ENCODE measurements around the gene GPR162.

The GPR162 gene

GRCh38 chr12:6780573-6780972, 41.0 kb upstream of the GPR162 start:
- H2BK5ac ChIP-seq (ENCODE audit: low read depth, low read length, poor library complexity, severe bottlenecking) = no peak overlapping the region
- H3K4me3 ChIP-seq (ENCODE audit: insufficient read depth in 1 of 2, low read depth in 1 of 2, low read length in 2 of 2) = no peak overlapping the region
- no peak overlapping the region for H4K8ac ChIP-seq (ENCODE audit: low read length)
- WGBS = 80% methylated on average over 3 of the region's 6 CpGs
- no peak overlapping the region for H3K14ac ChIP-seq (ENCODE audit: low read length in 2 of 2)
- DNase-seq = no peak
- no peak overlapping the region for H2AK5ac ChIP-seq (ENCODE audit: low read length, severe bottlenecking)
- H3K23ac ChIP-seq (ENCODE audit: low read length in 2 of 2) = no peak overlapping the region
- H3K9ac ChIP-seq (ENCODE audit: low read length) = no peak overlapping the region
- H3K79me1 ChIP-seq (replicated peaks; ENCODE audit: low read length, poor library complexity, severe bottlenecking) = no peaks in the 10 kb centered on the region
- H2BK120ac ChIP-seq (ENCODE audit: low read depth, low read length) = no peak overlapping the region
- no peak overlapping the region for H2BK15ac ChIP-seq (ENCODE audit: low read depth, poor library complexity, severe bottlenecking)
- no peaks in the 10 kb centered on the region for H3K9me3 ChIP-seq (ENCODE audit: control insufficient read depth, low read length)
- no peaks in the 10 kb centered on the region for H3K36me3 ChIP-seq (ENCODE audit: control insufficient read depth in 1 of 2, insufficient read depth in 2 of 2, low read depth in 1 of 2, low read length in 2 of 2)
- H3K27ac ChIP-seq (ENCODE audit: low read length, poor library complexity, severe bottlenecking) = no peak overlapping the region
- no peak overlapping the region for H2AFZ ChIP-seq (ENCODE audit: low read depth, low read length)
- no peak overlapping the region for H4K91ac ChIP-seq (ENCODE audit: low read length)
- no peak overlapping the region for H3K4me2 ChIP-seq (ENCODE audit: low read length, poor library complexity, severe bottlenecking)
- H2BK12ac ChIP-seq (ENCODE audit: low read length in 2 of 2) = no peak overlapping the region
- H3K27me3 ChIP-seq (ENCODE audit: control insufficient read depth in 1 of 2, insufficient read depth in 1 of 2, low read length in 2 of 2) = peaks cover 8 to 10% of the 10 kb centered on the region in 2 experiments
- no peak overlapping the region for H3K18ac ChIP-seq (ENCODE audit: low read depth in 1 of 2, low read length in 2 of 2)
- H3K4ac ChIP-seq (ENCODE audit: low read depth in 1 of 2, low read length in 2 of 2) = no peak overlapping the region
- peaks cover 10% of the 10 kb centered on the region for H3K4me1 ChIP-seq (ENCODE audit: control insufficient read depth, insufficient read depth, low read depth, low read length)

DNA sequence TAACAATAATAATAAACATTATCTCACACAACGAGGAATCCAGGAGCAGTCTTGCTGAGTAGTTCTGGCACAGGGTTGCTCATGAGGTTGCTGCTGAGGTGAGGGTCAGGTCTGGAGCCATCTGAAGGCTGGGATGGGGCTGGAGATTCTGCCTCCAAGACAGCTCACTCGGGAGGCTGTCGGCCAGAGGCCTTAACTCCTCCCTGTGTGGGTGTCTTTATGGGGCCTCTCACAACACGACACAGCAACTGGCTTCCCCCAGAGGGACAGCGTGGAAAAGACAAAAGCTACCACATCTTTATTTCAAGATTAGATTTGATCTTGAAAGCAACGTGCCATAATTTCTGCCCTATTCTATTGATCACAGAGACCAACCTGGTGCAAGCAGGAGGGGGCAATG, 39.5 kb upstream of the GPR162 start:
- H2BK15ac ChIP-seq (ENCODE audit: low read depth, poor library complexity, severe bottlenecking) = no peak overlapping the region
- H3K27ac ChIP-seq (ENCODE audit: low read length, poor library complexity, severe bottlenecking) = no peak overlapping the region
- H3K4me3 ChIP-seq (ENCODE audit: insufficient read depth in 1 of 2, low read depth in 1 of 2, low read length in 2 of 2) = no peak overlapping the region
- peaks cover 10% of the 10 kb centered on the region for H3K4me1 ChIP-seq (ENCODE audit: control insufficient read depth, insufficient read depth, low read depth, low read length)
- no peaks in the 10 kb centered on the region for H3K79me1 ChIP-seq (replicated peaks; ENCODE audit: low read length, poor library complexity, severe bottlenecking)
- no peak overlapping the region for H3K23ac ChIP-seq (ENCODE audit: low read length in 2 of 2)
- no peaks in the 10 kb centered on the region for H3K9me3 ChIP-seq (ENCODE audit: control insufficient read depth, low read length)
- H3K4ac ChIP-seq (ENCODE audit: low read depth in 1 of 2, low read length in 2 of 2) = no peak overlapping the region
- H4K91ac ChIP-seq (ENCODE audit: low read length) = no peak overlapping the region
- DNase-seq = no peak
- no peak overlapping the region for H3K14ac ChIP-seq (ENCODE audit: low read length in 2 of 2)
- H3K4me2 ChIP-seq (ENCODE audit: low read length, poor library complexity, severe bottlenecking) = no peak overlapping the region
- H3K36me3 ChIP-seq (ENCODE audit: control insufficient read depth in 1 of 2, insufficient read depth in 2 of 2, low read depth in 1 of 2, low read length in 2 of 2) = no peaks in the 10 kb centered on the region
- WGBS = 62% methylated on average over 4 of the region's 6 CpGs
- no peak overlapping the region for H3K18ac ChIP-seq (ENCODE audit: low read depth in 1 of 2, low read length in 2 of 2)
- H2BK5ac ChIP-seq (ENCODE audit: low read depth, low read length, poor library complexity, severe bottlenecking) = no peak overlapping the region
- no peak overlapping the region for H2AK5ac ChIP-seq (ENCODE audit: low read length, severe bottlenecking)
- peak overlapping the region; percentile 15 for H3K9ac ChIP-seq (ENCODE audit: low read length)
- no peak overlapping the region for H4K8ac ChIP-seq (ENCODE audit: low read length)
- H2BK12ac ChIP-seq (ENCODE audit: low read length in 2 of 2) = no peak overlapping the region
- H2BK120ac ChIP-seq (ENCODE audit: low read depth, low read length) = no peak overlapping the region
- no peak overlapping the region for H2AFZ ChIP-seq (ENCODE audit: low read depth, low read length)
- peaks cover 7 to 9% of the 10 kb centered on the region in 2 experiments for H3K27me3 ChIP-seq (ENCODE audit: control insufficient read depth in 1 of 2, insufficient read depth in 1 of 2, low read length in 2 of 2)

DNA sequence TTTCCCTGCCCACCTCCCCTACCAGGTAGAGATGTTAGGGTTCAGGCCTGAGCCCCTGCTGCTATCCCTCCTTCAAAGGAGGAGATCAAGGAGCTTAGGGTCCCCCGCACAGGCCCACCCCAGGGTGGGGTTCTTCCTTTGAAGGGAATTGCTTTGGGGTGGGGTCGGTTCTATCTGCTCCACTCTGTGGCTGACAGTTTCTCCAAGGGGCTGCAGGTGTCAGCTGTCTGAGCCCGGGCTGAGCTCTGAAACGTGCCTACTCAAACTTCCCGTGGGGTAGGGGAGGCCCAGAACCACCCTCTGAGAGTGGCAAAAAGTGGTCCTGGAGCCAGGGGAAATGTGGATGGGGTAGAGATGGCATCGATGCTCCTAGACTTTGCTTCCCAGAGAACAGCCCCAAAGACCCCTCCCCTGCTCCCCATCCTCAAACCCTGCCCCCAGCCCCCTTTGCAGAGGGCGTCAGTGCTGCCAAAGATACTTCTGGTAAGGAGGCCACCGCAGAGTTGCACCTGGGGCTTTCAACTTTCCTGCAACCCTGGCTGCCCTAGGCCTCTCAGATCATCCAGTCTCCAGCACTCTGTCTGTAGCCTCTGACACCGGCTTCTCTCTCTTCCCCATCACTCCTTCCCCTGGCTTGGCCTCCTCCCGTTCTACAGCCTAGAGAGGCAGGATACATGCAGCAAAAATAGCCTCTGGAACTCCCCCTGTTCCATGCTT, 38.6 kb upstream of the GPR162 start:
- Histone ChIP-seq H3K4ac (ENCODE audit: low read depth in 1 of 2, low read length in 2 of 2) (no peak overlapping the region), H3K18ac (ENCODE audit: low read depth in 1 of 2, low read length in 2 of 2) (no peak overlapping the region), H3K4me2 (ENCODE audit: low read length, poor library complexity, severe bottlenecking) (no peak overlapping the region), H4K8ac (ENCODE audit: low read length) (no peak overlapping the region), H3K9me3 (ENCODE audit: control insufficient read depth, low read length) (no peaks in the 10 kb centered on the region), H2AK5ac (ENCODE audit: low read length, severe bottlenecking) (no peak overlapping the region), H2BK120ac (ENCODE audit: low read depth, low read length) (no peak overlapping the region), H2BK12ac (ENCODE audit: low read length in 2 of 2) (no peak overlapping the region), H3K14ac (ENCODE audit: low read length in 2 of 2) (no peak overlapping the region), H3K27me3 (ENCODE audit: control insufficient read depth in 1 of 2, insufficient read depth in 1 of 2, low read length in 2 of 2) (no peaks in the 10 kb centered on the region), H3K4me3 (ENCODE audit: insufficient read depth in 1 of 2, low read depth in 1 of 2, low read length in 2 of 2) (no peak overlapping the region), H4K91ac (ENCODE audit: low read length) (peak overlapping the region; percentile 8), H2BK15ac (ENCODE audit: low read depth, poor library complexity, severe bottlenecking) (no peak overlapping the region), H3K36me3 (ENCODE audit: control insufficient read depth in 1 of 2, insufficient read depth in 2 of 2, low read depth in 1 of 2, low read length in 2 of 2) (no peaks in the 10 kb centered on the region), H2BK5ac (ENCODE audit: low read depth, low read length, poor library complexity, severe bottlenecking) (no peak overlapping the region), H3K27ac (ENCODE audit: low read length, poor library complexity, severe bottlenecking) (no peak overlapping the region), H3K23ac (ENCODE audit: low read length in 2 of 2) (no peak overlapping the region), H3K79me1 (replicated peaks; ENCODE audit: low read length, poor library complexity, severe bottlenecking) (no peaks in the 10 kb centered on the region), H3K4me1 (ENCODE audit: control insufficient read depth, insufficient read depth, low read depth, low read length) (peaks cover 8% of the 10 kb centered on the region), H3K9ac (ENCODE audit: low read length) (no peak overlapping the region), H2AFZ (ENCODE audit: low read depth, low read length) (no peak overlapping the region)
- DNase-seq = no peak
- 84% methylated on average over 8 of the region's 10 CpGs for WGBS

DNA sequence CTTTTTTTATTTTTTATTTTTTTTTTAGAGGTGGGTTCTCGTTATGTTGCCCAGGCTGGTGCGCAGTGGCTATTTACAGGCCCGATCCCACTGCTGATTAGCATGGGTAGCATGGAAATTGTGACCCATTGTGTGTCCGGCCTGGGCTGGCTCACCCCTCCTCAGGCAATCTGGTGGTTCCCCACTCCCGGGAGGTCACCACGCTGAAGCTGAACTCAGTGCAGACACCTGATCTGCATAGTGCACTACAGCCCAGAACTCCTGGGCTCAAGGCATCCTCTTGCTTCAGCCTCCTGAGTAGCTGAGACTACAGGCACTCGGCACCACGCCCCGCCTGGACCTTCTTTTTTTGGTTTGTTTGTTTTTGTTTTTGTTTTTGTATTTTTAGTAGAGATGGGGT, 37.8 kb upstream of the GPR162 start:
- Histone ChIP-seq H2AK5ac (ENCODE audit: low read length, severe bottlenecking) (no peak overlapping the region), H4K8ac (ENCODE audit: low read length) (no peak overlapping the region), H3K4me3 (ENCODE audit: insufficient read depth in 1 of 2, low read depth in 1 of 2, low read length in 2 of 2) (no peak overlapping the region), H2BK120ac (ENCODE audit: low read depth, low read length) (no peak overlapping the region), H3K23ac (ENCODE audit: low read length in 2 of 2) (no peak overlapping the region), H3K4ac (ENCODE audit: low read depth in 1 of 2, low read length in 2 of 2) (no peak overlapping the region), H2BK5ac (ENCODE audit: low read depth, low read length, poor library complexity, severe bottlenecking) (no peak overlapping the region), H2BK15ac (ENCODE audit: low read depth, poor library complexity, severe bottlenecking) (no peak overlapping the region), H2AFZ (ENCODE audit: low read depth, low read length) (no peak overlapping the region), H2BK12ac (ENCODE audit: low read length in 2 of 2) (no peak overlapping the region), H3K27ac (ENCODE audit: low read length, poor library complexity, severe bottlenecking) (no peak overlapping the region), H3K4me1 (ENCODE audit: control insufficient read depth, insufficient read depth, low read depth, low read length) (no peaks in the 10 kb centered on the region), H3K18ac (ENCODE audit: low read depth in 1 of 2, low read length in 2 of 2) (no peak overlapping the region), H3K36me3 (ENCODE audit: control insufficient read depth in 1 of 2, insufficient read depth in 2 of 2, low read depth in 1 of 2, low read length in 2 of 2) (no peaks in the 10 kb centered on the region), H3K9ac (ENCODE audit: low read length) (no peak overlapping the region), H4K91ac (ENCODE audit: low read length) (no peak overlapping the region), H3K9me3 (ENCODE audit: control insufficient read depth, low read length) (no peaks in the 10 kb centered on the region), H3K4me2 (ENCODE audit: low read length, poor library complexity, severe bottlenecking) (no peak overlapping the region), H3K79me1 (replicated peaks; ENCODE audit: low read length, poor library complexity, severe bottlenecking) (no peaks in the 10 kb centered on the region), H3K27me3 (ENCODE audit: control insufficient read depth in 1 of 2, insufficient read depth in 1 of 2, low read length in 2 of 2) (no peaks in the 10 kb centered on the region), H3K14ac (ENCODE audit: low read length in 2 of 2) (no peak overlapping the region)
- 93% methylated on average over 9 of the region's 9 CpGs for WGBS
- no peak for DNase-seq
